HG03558 (cell line): ENCODE measurements around the gene PEAR1.

ENCODE experiments used
- ATAC-seq: cut with Tn5 transposase; IDR thresholded peaks from one replicate; pipeline ENCODE4 v1.9.1; 2021; ENCODE audit warnings: moderate number of reproducible peaks; ENCODE audit not compliant: unreplicated experiment; ENCODE audit errors: extremely low read depth

Gene PEAR1

GRCh38 chr1:156897078-156897825 lies 3.7 kb downstream of the PEAR1 start:
- ATAC-seq: no peak

DNA sequence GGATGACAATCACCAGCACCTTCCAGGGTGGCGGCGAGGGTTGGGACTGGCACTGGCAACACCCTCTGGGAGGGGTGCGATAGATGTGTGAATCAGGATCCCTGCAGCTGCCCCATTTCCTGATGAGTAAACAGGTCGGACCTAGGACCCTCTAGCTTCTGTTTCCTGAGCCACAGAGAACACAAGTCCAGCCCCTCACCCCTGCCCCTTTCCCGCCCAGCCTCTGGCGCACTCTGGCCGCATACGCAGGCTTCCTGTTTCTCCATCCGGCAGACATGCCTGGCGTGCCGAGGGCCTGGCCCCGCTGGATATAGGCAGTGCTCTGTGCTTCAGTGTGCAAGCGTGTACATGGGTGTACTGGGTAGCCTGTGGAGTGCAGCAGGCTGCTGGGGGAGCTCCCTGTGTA lies 4.6 kb downstream of the PEAR1 start:
- ATAC-seq: no peak

DNA sequence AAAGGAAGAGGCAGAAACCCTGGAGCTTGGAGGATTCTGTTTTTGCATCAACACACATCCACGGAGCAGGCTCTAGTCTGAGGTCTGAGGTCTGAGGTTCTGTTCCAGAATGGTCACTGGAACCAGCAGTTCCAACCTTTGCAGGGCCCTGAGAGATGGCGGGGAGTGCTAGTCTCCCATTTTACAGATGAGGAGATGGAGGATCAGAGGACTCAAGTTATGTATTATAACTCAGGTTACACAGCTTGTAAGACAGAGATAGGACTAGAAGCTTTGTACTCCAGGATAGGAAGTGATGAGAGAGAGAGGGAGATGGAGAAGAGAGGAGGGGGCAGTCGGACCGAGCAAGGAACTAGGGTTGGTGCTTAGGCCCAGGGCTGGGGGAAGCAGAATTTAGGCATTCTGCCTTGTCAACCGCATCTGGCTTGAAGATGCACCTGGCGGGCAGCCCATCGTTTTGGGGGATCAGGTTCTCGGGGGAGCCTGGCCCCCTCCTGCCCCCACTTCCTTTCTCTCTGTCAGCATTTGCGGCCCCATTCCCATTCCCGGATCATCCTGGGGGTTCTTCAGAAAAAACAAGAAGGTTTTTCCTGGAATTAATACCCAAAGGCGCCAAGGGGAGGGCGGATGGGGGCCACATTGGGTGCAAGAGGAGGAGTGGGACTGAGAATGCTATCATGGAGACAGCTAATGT lies 5.6 kb downstream of the PEAR1 start:
- no peak for ATAC-seq

GRCh38 chr1:156899956-156900718 lies 6.6 kb downstream of the PEAR1 start:
- no peak for ATAC-seq

GRCh38 chr1:156900896-156901589 lies 7.5 kb downstream of the PEAR1 start:
- no peak for ATAC-seq

DNA sequence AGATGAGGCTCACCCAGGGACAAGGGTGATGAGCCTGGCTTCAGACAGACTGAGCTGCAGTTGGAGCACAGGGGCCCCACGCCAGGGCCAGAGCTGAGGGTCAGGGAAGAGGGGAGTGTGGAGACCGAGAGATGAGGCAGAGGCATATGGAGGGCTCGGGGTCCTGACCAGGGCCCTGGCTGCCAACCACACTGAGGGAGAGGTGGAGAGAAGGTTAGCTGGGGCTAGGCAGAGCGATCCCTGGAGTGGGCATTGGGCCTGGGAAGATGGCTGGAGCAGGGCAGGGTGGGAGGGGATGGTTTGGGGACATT lies 8.0 kb downstream of the PEAR1 start:
- ATAC-seq: no peak

- no peak for ATAC-seq
These were observed 8.7 kb downstream of the PEAR1 start for GRCh38 chr1:156901966-156902915.

DNA sequence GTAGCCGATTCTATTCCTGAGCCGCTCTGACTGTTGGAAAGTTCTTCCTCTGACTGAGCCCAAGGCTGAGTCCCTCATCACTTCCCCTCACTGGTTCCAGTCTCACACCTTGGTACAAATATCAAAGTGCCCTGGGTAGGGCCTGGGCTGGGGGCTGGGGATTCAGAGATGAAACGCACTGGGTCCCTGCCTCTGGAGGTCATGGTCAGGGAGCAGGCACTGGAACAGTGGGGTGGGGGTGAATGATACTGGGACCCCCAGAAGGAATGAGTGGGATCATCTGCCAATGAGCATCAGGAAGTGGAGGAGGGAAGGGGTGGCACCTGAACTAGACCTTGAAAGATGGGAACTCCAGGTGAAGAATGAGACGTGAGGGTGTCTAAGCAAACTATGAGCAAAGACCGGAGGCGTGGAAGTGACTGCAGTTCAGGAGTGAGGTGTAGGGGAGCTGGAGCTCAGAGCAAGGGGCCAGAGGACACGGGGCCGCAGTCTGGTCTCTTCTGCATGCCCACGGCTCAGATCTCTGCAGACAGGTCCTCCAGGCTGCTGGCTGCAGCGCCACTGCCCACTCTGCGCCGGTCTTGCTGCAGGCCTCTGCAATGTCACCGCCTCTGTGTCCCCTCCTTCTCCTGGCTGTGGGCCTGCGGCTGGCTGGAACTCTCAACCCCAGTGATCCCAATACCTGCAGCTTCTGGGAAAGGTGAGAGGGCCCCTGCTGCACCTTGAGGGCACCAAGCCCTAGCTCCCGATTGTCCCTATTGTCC lies 10.0 kb downstream of the PEAR1 start:
- ATAC-seq: no peak

DNA sequence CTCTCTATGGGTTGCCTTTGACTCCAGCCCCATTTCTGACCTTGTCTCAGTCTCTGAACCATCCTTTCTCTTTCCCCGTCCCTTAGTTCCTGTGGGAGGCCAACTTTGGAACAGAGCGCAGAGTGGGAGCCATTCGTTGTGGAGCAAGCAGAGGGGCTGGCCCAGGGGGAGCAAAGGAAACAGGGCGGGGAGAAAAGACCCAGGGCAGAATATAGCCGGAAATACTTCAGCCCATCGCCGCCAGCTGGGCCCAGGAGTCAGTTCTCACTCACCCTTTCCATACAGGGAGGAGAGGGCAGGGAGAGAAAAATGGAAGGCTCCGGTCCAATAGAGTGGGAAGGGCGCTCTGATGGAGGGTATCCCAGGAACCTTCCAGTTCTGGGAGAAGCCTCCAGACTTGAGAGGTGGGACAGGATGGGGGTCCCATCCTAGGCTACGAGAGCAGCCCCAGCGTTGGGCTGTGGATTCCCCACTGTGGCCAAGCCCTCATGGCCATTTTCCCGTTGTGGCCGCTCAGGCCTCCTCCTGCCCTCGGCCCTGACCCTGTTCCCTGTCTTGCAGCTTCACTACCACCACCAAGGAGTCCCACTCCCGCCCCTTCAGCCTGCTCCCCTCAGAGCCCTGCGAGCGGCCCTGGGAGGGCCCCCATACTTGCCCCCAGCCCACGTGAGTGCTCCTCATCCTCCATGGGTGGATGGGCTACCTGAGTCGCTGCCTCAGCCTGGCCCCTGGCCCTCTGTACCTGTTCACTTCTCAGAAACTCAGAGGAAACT lies 10.9 kb downstream of the PEAR1 start:
- ATAC-seq: no peak

DNA sequence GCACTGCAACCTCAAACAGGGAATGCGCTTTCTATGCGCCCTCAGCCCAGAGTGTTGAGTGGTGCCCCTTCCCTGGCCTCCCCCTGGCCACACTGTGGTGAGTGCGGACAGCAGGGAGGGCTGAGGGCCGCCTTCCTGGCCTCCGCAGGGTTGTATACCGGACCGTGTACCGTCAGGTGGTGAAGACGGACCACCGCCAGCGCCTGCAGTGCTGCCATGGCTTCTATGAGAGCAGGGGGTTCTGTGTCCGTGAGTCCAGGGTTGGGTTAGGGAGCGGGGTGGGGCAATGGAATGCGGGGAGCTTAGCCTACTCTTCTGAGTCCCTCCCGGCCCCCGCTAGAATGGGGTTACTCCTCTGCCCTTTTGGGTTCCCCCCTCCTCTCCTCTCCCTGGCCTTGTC lies 11.7 kb downstream of the PEAR1 start:
- no peak for ATAC-seq

DNA sequence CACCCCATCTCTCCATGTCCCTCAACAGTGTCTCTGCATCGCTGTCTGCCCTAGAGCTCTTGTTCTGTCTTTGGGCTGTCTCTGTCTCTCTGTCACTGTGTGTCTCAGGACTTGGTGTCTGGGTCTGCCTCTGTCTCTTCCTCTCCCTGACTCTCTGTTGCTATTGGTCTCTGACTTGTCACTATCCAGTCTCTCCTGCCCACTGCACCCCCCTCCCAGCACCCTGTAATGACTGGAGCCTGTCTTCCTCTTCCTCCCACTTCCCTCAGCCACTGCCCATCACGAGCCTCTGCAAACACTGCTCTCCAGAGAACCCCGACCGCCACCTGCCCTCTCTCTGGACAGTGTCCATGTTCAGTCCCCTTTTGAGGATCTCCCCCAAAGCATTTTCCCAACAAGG lies 12.1 kb downstream of the PEAR1 start:
- no peak for ATAC-seq

DNA sequence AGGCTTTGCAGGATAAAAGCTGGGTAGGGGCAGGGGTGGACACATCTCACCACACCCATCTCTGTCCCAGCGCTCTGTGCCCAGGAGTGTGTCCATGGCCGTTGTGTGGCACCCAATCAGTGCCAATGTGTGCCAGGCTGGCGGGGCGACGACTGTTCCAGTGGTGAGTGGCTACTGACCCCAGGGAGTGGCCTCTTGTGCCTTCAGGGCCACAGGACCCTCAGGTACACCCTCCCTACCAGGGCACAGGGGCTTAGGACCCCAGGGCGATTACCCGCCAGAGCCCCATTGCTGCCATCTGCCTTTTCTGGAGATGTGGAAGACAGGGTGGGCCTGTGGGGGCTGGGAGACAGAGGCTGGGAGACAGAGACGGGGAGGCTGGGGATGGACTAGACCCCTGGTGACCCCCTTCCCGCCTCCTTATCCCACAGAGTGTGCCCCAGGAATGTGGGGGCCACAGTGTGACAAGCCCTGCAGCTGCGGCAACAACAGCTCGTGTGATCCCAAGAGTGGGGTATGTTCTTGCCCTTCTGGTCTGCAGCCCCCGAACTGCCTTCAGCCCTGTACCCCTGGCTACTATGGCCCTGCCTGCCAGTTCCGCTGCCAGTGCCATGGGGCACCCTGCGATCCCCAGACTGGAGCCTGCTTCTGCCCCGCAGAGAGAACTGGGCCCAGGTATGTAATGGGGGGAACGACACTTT lies 12.8 kb downstream of the PEAR1 start:
- ATAC-seq: no peak

DNA sequence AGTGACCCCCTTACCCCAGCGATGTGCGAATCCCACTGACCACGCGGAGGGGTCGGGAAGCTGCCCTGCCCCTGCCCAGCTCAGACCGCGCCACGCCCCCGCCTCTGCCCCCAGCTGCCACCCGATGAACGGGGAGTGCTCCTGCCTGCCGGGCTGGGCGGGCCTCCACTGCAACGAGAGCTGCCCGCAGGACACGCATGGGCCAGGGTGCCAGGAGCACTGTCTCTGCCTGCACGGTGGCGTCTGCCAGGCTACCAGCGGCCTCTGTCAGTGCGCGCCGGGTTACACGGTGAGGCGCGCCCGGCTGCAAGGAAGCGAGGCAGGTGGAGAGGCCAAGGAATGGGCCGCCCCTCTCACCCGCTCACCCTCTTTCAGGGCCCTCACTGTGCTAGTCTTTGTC lies 15.0 kb downstream of the PEAR1 start:
- ATAC-seq: no peak

- no peak for ATAC-seq
These were observed 15.4 kb downstream of the PEAR1 start for GRCh38 chr1:156908955-156909354.

GRCh38 chr1:156909671-156910070 lies 16.2 kb downstream of the PEAR1 start:
- ATAC-seq: no peak

- ATAC-seq: no peak
These were observed 16.8 kb downstream of the PEAR1 start for GRCh38 chr1:156910309-156910782.

- ATAC-seq: no peak
These were observed 18.2 kb downstream of the PEAR1 start for GRCh38 chr1:156911577-156912298.
